ENCODE results near the gene E2F6.

Gene E2F6

DNA sequence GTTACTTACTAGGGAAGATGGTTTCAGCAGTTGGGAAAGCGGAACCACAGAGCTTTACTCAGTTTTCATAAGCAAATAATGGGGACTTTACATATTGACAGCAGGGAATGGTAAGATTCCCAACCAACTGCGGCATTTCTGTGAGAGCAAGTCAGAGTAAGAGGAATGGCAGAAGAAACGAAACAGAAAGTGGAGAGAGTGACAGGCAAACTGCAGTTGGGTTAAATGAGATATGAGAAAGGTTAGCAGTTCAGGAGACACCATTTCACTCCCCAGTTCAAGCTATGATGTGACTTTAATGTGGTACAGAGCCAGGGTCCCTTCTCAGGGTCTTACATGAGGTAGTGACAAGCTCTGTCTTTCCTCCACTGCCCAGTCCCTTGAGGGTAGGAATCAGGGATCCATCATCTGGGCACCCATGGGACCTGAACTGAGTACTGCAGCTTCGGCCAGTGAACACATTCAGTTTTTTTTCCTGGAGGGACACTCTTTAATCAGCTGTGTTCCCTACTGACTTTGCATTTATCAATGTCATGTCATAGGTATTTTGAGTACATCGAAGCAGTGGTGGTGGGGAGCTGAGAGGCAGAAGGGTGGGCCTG is 34.8 kb upstream of the E2F6 start:
- Histone ChIP-seq H3K4me3 (replicated peaks; ENCODE audit: insufficient read depth, low read length) (no peak overlapping the region), H3K27me3 (ENCODE audit: insufficient read depth, poor library complexity, severe bottlenecking) (no peaks in the 10 kb centered on the region), H3K27ac (replicated peaks) (no peak overlapping the region)
- TF ChIP-seq, protein P1, sequence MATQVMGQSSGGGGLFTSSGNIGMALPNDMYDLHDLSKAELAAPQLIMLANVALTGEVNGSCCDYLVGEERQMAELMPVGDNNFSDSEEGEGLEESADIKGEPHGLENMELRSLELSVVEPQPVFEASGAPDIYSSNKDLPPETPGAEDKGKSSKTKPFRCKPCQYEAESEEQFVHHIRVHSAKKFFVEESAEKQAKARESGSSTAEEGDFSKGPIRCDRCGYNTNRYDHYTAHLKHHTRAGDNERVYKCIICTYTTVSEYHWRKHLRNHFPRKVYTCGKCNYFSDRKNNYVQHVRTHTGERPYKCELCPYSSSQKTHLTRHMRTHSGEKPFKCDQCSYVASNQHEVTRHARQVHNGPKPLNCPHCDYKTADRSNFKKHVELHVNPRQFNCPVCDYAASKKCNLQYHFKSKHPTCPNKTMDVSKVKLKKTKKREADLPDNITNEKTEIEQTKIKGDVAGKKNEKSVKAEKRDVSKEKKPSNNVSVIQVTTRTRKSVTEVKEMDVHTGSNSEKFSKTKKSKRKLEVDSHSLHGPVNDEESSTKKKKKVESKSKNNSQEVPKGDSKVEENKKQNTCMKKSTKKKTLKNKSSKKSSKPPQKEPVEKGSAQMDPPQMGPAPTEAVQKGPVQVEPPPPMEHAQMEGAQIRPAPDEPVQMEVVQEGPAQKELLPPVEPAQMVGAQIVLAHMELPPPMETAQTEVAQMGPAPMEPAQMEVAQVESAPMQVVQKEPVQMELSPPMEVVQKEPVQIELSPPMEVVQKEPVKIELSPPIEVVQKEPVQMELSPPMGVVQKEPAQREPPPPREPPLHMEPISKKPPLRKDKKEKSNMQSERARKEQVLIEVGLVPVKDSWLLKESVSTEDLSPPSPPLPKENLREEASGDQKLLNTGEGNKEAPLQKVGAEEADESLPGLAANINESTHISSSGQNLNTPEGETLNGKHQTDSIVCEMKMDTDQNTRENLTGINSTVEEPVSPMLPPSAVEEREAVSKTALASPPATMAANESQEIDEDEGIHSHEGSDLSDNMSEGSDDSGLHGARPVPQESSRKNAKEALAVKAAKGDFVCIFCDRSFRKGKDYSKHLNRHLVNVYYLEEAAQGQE (IDR thresholded peaks at IDR 0.05; ENCODE audit: insufficient replicate concordance, low read depth) = no peak
- TF ChIP-seq GABPA (IDR thresholded peaks at IDR 0.05; ENCODE audit: low read depth) = no peak
- TF ChIP-seq, protein P2, sequence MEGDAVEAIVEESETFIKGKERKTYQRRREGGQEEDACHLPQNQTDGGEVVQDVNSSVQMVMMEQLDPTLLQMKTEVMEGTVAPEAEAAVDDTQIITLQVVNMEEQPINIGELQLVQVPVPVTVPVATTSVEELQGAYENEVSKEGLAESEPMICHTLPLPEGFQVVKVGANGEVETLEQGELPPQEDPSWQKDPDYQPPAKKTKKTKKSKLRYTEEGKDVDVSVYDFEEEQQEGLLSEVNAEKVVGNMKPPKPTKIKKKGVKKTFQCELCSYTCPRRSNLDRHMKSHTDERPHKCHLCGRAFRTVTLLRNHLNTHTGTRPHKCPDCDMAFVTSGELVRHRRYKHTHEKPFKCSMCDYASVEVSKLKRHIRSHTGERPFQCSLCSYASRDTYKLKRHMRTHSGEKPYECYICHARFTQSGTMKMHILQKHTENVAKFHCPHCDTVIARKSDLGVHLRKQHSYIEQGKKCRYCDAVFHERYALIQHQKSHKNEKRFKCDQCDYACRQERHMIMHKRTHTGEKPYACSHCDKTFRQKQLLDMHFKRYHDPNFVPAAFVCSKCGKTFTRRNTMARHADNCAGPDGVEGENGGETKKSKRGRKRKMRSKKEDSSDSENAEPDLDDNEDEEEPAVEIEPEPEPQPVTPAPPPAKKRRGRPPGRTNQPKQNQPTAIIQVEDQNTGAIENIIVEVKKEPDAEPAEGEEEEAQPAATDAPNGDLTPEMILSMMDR (IDR thresholded peaks at IDR 0.05; ENCODE audit: insufficient read depth, low read length) = no peak
- no peak for TF ChIP-seq POLR2AphosphoS5 (IDR thresholded peaks at IDR 0.05; ENCODE audit: low read depth)
- no peak for TF ChIP-seq SPI1 (IDR thresholded peaks at IDR 0.05; ENCODE audit: borderline replicate concordance, low read depth)
- no peak for DNase-seq (ENCODE audit: low read depth in 1 of 2, low spot score in 1 of 2)

DNA sequence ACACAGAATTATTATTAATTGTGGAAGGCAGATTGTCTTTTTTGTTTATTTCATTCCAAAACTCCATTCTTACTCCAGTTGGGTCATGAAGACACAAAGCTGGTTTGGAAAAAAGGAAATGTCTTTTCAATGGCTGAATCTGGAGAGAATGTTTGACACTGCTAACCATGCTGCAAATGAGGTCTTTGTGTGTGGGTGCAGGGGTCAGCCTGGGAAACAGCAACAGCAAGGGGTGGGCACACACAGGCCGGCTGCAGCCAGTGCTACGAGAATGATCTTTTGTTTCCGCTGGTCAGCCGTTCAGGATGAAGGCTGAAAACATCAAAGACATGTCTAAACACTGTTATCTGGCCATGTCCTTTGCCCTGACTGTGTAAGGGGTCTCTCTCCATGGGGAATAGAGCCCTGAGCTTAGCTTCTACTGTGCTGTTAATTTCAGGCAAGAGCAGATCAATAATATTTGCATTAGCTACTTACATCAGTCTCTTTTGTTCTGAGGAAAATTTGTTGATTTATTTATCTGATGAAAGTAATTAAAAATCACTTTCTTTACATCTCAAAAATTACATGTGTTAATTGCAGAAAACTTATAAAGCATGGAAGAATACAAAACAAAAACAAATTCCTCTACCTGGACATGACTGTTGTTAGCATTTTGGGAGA is 33.3 kb upstream of the E2F6 start:
- TF ChIP-seq, protein P2 (IDR thresholded peaks at IDR 0.05; ENCODE audit: insufficient read depth, low read length) = no peak
- TF ChIP-seq SPI1 (IDR thresholded peaks at IDR 0.05; ENCODE audit: borderline replicate concordance, low read depth) (no peak), POLR2AphosphoS5 (IDR thresholded peaks at IDR 0.05; ENCODE audit: low read depth) (no peak), GABPA (IDR thresholded peaks at IDR 0.05; ENCODE audit: low read depth) (no peak)
- TF ChIP-seq, protein P1 (IDR thresholded peaks at IDR 0.05; ENCODE audit: insufficient replicate concordance, low read depth) = no peak
- Histone ChIP-seq H3K27me3 (ENCODE audit: insufficient read depth, poor library complexity, severe bottlenecking) (peaks cover 2% of the 10 kb centered on the region), H3K27ac (replicated peaks) (no peak overlapping the region), H3K4me3 (replicated peaks; ENCODE audit: insufficient read depth, low read length) (no peak overlapping the region)
- no peak for DNase-seq (ENCODE audit: low read depth in 1 of 2, low spot score in 1 of 2)

DNA sequence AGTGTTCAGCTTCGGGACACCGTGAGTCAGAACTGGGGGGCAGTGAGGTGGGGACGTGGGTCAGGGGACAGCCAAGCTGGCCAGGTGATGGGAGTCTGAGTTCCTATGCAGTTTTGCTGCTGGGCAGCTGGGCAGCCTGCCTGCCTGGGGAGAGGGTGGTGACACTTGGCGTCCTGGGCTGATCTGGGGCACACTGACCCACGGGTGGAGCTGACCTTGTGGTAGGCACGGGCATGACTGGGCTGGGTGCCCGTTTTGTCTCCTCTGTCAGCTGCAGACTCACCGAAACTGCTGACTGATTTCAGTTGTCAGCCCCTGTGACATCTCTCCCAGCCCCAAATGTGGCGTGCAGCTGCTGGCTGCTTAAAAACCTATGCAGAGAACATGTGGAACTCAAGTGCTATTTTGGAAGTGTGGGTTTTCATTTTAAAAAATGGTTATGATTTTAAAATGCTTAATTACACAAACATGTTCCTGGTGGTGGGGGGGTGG is 32.6 kb upstream of the E2F6 start:
- H3K4me3 ChIP-seq (replicated peaks; ENCODE audit: insufficient read depth, low read length) = no peak overlapping the region
- H3K27me3 ChIP-seq (ENCODE audit: insufficient read depth, poor library complexity, severe bottlenecking) = peaks cover 2% of the 10 kb centered on the region

More for the DNA sequence above, 32.6 kb upstream of the E2F6 start:
- no peak for DNase-seq (ENCODE audit: low read depth in 1 of 2, low spot score in 1 of 2)
- H3K27ac ChIP-seq (replicated peaks) = no peak overlapping the region
- TF ChIP-seq, protein P1 (IDR thresholded peaks at IDR 0.05; ENCODE audit: insufficient replicate concordance, low read depth) = no peak
- TF ChIP-seq SPI1 (IDR thresholded peaks at IDR 0.05; ENCODE audit: borderline replicate concordance, low read depth) (no peak), POLR2AphosphoS5 (IDR thresholded peaks at IDR 0.05; ENCODE audit: low read depth) (no peak), GABPA (IDR thresholded peaks at IDR 0.05; ENCODE audit: low read depth) (no peak)
- TF ChIP-seq, protein P2 (IDR thresholded peaks at IDR 0.05; ENCODE audit: insufficient read depth, low read length) = no peak
